IMR-90 (cell line): ENCODE data around the gene FRMD4B. TPM values are rescaled to one million over a fixed set of nuclear protein-coding genes. Genes with fewer than 3 reads are reported as not detected.

Experiments used
- ATAC-seq: fragments of 200-7000 bp; cut with Tn5 transposase; 2 replicates; pipeline ENCODE4 v1.9.1; 2020; ENCODE audit warnings: low read depth, mild to moderate bottlenecking, moderate library complexity
- BruUV-seq: library from RNA; stranded (reverse); fragments of 400-500 nt; replicated peaks from 2 replicates; lab custom pipeline; 2021; lab: Mats Ljungman, UMichigan
- CTCF ChIA-PET: fragments of 300-600 bp; formaldehyde crosslinking; extraction: SDS; loops from one replicate; lab custom pipeline; 2021; ENCODE audit warnings: antibody characterized with exemption; lab: Yijun Ruan, JAX
- POLR2A ChIA-PET: fragments of 300-600 bp; sonication (Branson Sonifier 250); formaldehyde crosslinking; loops from one replicate; lab custom pipeline; 2022; ENCODE audit warnings: antibody characterized with exemption; ENCODE audit not compliant: unreplicated experiment; lab: Charles Lee
- DNase-seq: peaks from one replicate; pipeline ENCODE4 v3.0.0; 2013
- H2AFZ ChIP-seq: replicated peaks from 2 replicates; pipeline ENCODE3; 2013; ENCODE audit warnings: low read length, mild to moderate bottlenecking; ENCODE audit not compliant: poor library complexity
- H2AK5ac ChIP-seq: 2 replicates; pipeline ENCODE4 v1.6.1; 2013; ENCODE audit warnings: low read depth, low read length, inconsistent platforms
- H2AK9ac ChIP-seq: replicated peaks from 2 replicates; pipeline ENCODE3; 2013; ENCODE audit warnings: mild to moderate bottlenecking, low read depth, low read length, moderate library complexity; ENCODE audit not compliant: poor library complexity
- H2BK120ac ChIP-seq: 2 replicates; pipeline ENCODE4 v1.6.1; 2013; ENCODE audit warnings: low read depth, low read length, inconsistent platforms
- H2BK15ac ChIP-seq: 3 replicates; pipeline ENCODE4 v1.6.1; 2013; ENCODE audit warnings: low read depth, low read length, inconsistent platforms
- H2BK20ac ChIP-seq: 2 replicates; pipeline ENCODE4 v1.6.1; 2013; ENCODE audit warnings: low read depth, mild to moderate bottlenecking, inconsistent platforms, low read length, moderate library complexity
- H2BK5ac ChIP-seq: 2 replicates; pipeline ENCODE4 v1.6.1; 2013; ENCODE audit warnings: mild to moderate bottlenecking, low read depth, low read length, inconsistent platforms; ENCODE audit not compliant: poor library complexity, severe bottlenecking
- H3K14ac ChIP-seq: replicated peaks from 2 replicates; pipeline ENCODE4 v1.6.1; 2013; ENCODE audit warnings: low read depth, low read length, inconsistent platforms
- H3K18ac ChIP-seq: 2 replicates; pipeline ENCODE4 v1.6.1; 2013; ENCODE audit warnings: low read depth, low read length, control low read depth
- H3K23ac ChIP-seq: 2 replicates; pipeline ENCODE4 v1.6.1; 2013; ENCODE audit warnings: low read depth, low read length, inconsistent platforms
- H3K27ac ChIP-seq: 2 replicates; pipeline ENCODE4 v1.5.1; 2013; ENCODE audit warnings: mild to moderate bottlenecking, control low read depth, low read length; ENCODE audit not compliant: insufficient read depth
- H3K27me3 ChIP-seq: 2 replicates; pipeline ENCODE4 v1.6.1; 2013; ENCODE audit warnings: low read length; ENCODE audit not compliant: control insufficient read depth, insufficient read depth
- H3K36me3 ChIP-seq: 2 replicates; pipeline ENCODE4 v1.6.1; 2013; ENCODE audit warnings: low read length, mixed read lengths; ENCODE audit not compliant: control insufficient read depth, insufficient read depth
- H3K4ac ChIP-seq: 2 replicates; pipeline ENCODE4 v1.6.1; 2013; ENCODE audit warnings: low read depth, low read length, inconsistent platforms
- H3K4me1 ChIP-seq: 2 replicates; pipeline ENCODE4 v1.6.1; 2013; ENCODE audit warnings: low read length, mixed read lengths; ENCODE audit not compliant: control insufficient read depth, insufficient read depth
- H3K4me2 ChIP-seq: 2 replicates; pipeline ENCODE4 v1.6.1; 2013; ENCODE audit warnings: low read depth, mild to moderate bottlenecking, control low read depth, low read length, moderate library complexity
- H3K4me3 ChIP-seq: 2 replicates; pipeline ENCODE4 v1.5.1; 2013; ENCODE audit warnings: low read depth, mild to moderate bottlenecking, control low read depth, low read length, moderate library complexity; ENCODE audit not compliant: insufficient read depth
- H3K56ac ChIP-seq: 2 replicates; pipeline ENCODE4 v1.6.1; 2013; ENCODE audit warnings: low read length, inconsistent platforms; ENCODE audit not compliant: insufficient read depth; ENCODE audit errors: extremely low read depth
- H3K79me1 ChIP-seq, 2 experiments: 2 replicates each; pipeline ENCODE4 v1.6.1; 2013; ENCODE audit warnings: low read length in 2 of 2, inconsistent platforms in 1 of 2, low read depth in 1 of 2
- H3K9ac ChIP-seq: 2 replicates; pipeline ENCODE4 v1.6.1; 2013; ENCODE audit warnings: low read depth, low read length, control low read depth
- H3K9me1 ChIP-seq: 2 replicates; pipeline ENCODE4 v1.6.1; 2013; ENCODE audit warnings: low read length, inconsistent platforms; ENCODE audit not compliant: insufficient read depth
- H3K9me3 ChIP-seq: 2 replicates; pipeline ENCODE4 v1.6.1; 2013; ENCODE audit warnings: low read length; ENCODE audit not compliant: control insufficient read depth, insufficient read depth
- H4K20me1 ChIP-seq: 2 replicates; pipeline ENCODE4 v1.6.1; 2013; ENCODE audit warnings: low read length, inconsistent platforms; ENCODE audit not compliant: insufficient read depth
- H4K5ac ChIP-seq: 2 replicates; pipeline ENCODE4 v1.6.1; 2013; ENCODE audit warnings: mild to moderate bottlenecking, low read depth, low read length, control low read depth
- H4K8ac ChIP-seq, 2 experiments: 2 replicates each; pipeline ENCODE4 v1.6.1; 2013; ENCODE audit warnings: low read depth in 2 of 2, low read length in 2 of 2, control low read depth in 1 of 2, inconsistent platforms in 1 of 2
- H4K91ac ChIP-seq: 2 replicates; pipeline ENCODE4 v1.6.1; 2013; ENCODE audit warnings: low read depth, low read length, inconsistent platforms; ENCODE audit not compliant: insufficient read depth
- BHLHE40 ChIP-seq: fragments of 150-350 bp; IDR thresholded peaks from 2 replicates; pipeline ENCODE4 v1.6.1; 2016; ENCODE audit warnings: mild to moderate bottlenecking, low read depth, low read length
- CEBPB ChIP-seq: IDR thresholded peaks from 2 replicates; pipeline ENCODE4 v1.6.1; 2012; ENCODE audit warnings: low read depth, low read length, improper control_type of control experiment
- CHD1 ChIP-seq: IDR thresholded peaks from 2 replicates; pipeline ENCODE4 v1.6.1; 2012; ENCODE audit warnings: low read depth, low read length, improper control_type of control experiment
- FOS ChIP-seq: fragments of 150-350 bp; IDR thresholded peaks from 2 replicates; pipeline ENCODE4 v1.6.1; 2016; ENCODE audit warnings: low read depth, low read length
- MAFK ChIP-seq: IDR thresholded peaks from 2 replicates; pipeline ENCODE4 v1.6.1; 2012; ENCODE audit warnings: low read depth, low read length, improper control_type of control experiment
- NFE2L2 ChIP-seq: fragments of 150-350 bp; IDR thresholded peaks from 2 replicates; pipeline ENCODE4 v1.6.1; 2016; ENCODE audit warnings: low read depth, mild to moderate bottlenecking, low read length
- POLR2A ChIP-seq: IDR thresholded peaks from 2 replicates; pipeline ENCODE4 v1.6.1; 2012; ENCODE audit warnings: mild to moderate bottlenecking, low read depth, low read length
- RAD21 ChIP-seq: IDR thresholded peaks from 2 replicates; pipeline ENCODE4 v1.6.1; 2012; ENCODE audit warnings: low read length, improper control_type of control experiment
- whole genome bisulfite sequencing, 2 experiments: methylation state at CpG; one replicate each; pipeline versions ENCODE4 v1.1.5 to v1.1.7; 2013; ENCODE audit warnings: missing lambda C conversion rate in 2 of 2; ENCODE audit not compliant: insufficient read length in 1 of 2; ENCODE audit errors: extremely low coverage in 2 of 2; 5-methylcytosine and 5-hydroxymethylcytosine counted together
- dilution Hi-C: fragments of 300-500 bp; cut with HindIII; formaldehyde crosslinking; loops from one replicate; pipeline ENCODE4 v1.14.3; 2018; ENCODE audit warnings: low sequenced_read_pairs; ENCODE audit not compliant: unreplicated experiment
- in situ Hi-C: fragments of 300-500 bp; cut with MboI; formaldehyde crosslinking; loops from 3 replicates; pipeline ENCODE4 v1.14.3; 2019; ENCODE audit warnings: low sequenced_read_pairs, inconsistent platforms, mixed read lengths
- intact Hi-C: fragments of 100-400 bp; cut with micrococcal nuclease; formaldehyde crosslinking; loops from 2 replicates; pipeline ENCODE4 v1.10.0; 2022
- polyA plus RNA-seq, 3 experiments: library from polyadenylated mRNA; depleted of rRNA; stranded (reverse); fragments of >200 nt; gene quantifications; 2 replicates each; pipeline ENCODE4 v1.2.3, GENCODE V29; 2012; ENCODE audit warnings: low replicate concordance in 1 of 3
- total RNA-seq: library from RNA; depleted of rRNA; stranded (reverse); fragments of >200 nt; gene quantifications from 2 replicates; pipeline ENCODE4 v1.2.3, GENCODE V29; 2012
- TF ChIP-seq, protein P1 (sequence below): conservative IDR thresholded peaks from 2 replicates; pipeline ENCODE4 v1.5.1; 2012; ENCODE audit warnings: mild to moderate bottlenecking, low read depth, low read length, improper control_type of control experiment
- TF ChIP-seq, protein P2 (sequence below): fragments of 150-350 bp; IDR thresholded peaks from 2 replicates; pipeline ENCODE4 v1.6.1; 2016; ENCODE audit warnings: low read depth, mild to moderate bottlenecking, low read length, moderate library complexity, borderline replicate concordance
- TF ChIP-seq, protein P3 (sequence below): fragments of 150-350 bp; IDR thresholded peaks from 2 replicates; pipeline ENCODE4 v1.6.1; 2017; ENCODE audit warnings: mild to moderate bottlenecking, antibody characterized with exemption, low read length, low read depth

The FRMD4B gene
- total and polyA plus RNA-seq, 2 of the 4 experiments (the other 2 are of a cell fraction): 0.14 to 0.36 TPM

DNA sequence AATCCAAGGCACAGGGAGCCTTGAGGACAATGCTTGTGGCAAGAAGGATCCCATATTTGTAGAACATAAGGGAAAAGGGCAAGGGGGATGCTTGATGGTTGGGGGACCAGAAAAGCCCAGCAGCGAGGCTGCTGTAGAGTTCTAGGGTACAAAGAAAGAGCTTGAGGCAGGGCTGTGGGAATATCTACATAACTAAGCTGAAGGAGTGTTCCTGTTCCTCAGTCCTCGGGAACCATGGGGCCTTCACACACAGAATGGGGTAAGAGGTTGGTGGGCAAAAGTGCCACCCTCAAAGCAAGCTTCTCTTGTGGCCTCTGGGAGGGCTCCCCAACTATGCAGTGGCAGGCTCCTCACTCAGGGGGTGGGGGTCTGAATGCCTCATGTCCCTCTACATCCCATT, 6.5 kb upstream of the FRMD4B start:
- intact Hi-C loops (no loop called here), in situ Hi-C loops (no loop called here), dilution Hi-C loops (no loop called here)
- Histone ChIP-seq H3K4me3 (no peak overlapping the region), H3K36me3 (no peaks in the 10 kb centered on the region), H2AK9ac (no peak overlapping the region), H3K4me1 (no peaks in the 10 kb centered on the region), H3K14ac (no peak overlapping the region), H3K4me2 (no peak overlapping the region), H3K9me1 (no peaks in the 10 kb centered on the region), H3K23ac (no peak overlapping the region), H3K4ac (no peak overlapping the region), H2AFZ (no peak overlapping the region), H3K79me1 (no peaks in the 10 kb centered on the region), H3K27ac (no peak overlapping the region), H2BK120ac (no peak overlapping the region), H3K9me3 (no peaks in the 10 kb centered on the region), H2BK5ac (no peak overlapping the region), H3K56ac (no peak overlapping the region), H2BK20ac (no peak overlapping the region), H3K9ac (no peak overlapping the region), H2BK15ac (no peak overlapping the region), H4K8ac (no peak overlapping the region), H4K91ac (no peak overlapping the region), H4K20me1 (no peaks in the 10 kb centered on the region), H3K27me3 (no peaks in the 10 kb centered on the region; the same call in 1 of the 2 replicates), H4K5ac (no peak overlapping the region), H3K18ac (no peak overlapping the region), H2AK5ac (no peak overlapping the region)
- ChIA-PET CTCF (no interaction called here), POLR2A (no interaction called here)
- no CpG with 5 or more reads among the region's 2 CpGs for WGBS, 2 experiments
- DNase-seq: no peak
- no peak for TF ChIP-seq CEBPB
- TF ChIP-seq, protein P1, sequence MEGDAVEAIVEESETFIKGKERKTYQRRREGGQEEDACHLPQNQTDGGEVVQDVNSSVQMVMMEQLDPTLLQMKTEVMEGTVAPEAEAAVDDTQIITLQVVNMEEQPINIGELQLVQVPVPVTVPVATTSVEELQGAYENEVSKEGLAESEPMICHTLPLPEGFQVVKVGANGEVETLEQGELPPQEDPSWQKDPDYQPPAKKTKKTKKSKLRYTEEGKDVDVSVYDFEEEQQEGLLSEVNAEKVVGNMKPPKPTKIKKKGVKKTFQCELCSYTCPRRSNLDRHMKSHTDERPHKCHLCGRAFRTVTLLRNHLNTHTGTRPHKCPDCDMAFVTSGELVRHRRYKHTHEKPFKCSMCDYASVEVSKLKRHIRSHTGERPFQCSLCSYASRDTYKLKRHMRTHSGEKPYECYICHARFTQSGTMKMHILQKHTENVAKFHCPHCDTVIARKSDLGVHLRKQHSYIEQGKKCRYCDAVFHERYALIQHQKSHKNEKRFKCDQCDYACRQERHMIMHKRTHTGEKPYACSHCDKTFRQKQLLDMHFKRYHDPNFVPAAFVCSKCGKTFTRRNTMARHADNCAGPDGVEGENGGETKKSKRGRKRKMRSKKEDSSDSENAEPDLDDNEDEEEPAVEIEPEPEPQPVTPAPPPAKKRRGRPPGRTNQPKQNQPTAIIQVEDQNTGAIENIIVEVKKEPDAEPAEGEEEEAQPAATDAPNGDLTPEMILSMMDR: no peak
- TF ChIP-seq BHLHE40: no peak
- TF ChIP-seq NFE2L2: no peak
- TF ChIP-seq, protein P2, sequence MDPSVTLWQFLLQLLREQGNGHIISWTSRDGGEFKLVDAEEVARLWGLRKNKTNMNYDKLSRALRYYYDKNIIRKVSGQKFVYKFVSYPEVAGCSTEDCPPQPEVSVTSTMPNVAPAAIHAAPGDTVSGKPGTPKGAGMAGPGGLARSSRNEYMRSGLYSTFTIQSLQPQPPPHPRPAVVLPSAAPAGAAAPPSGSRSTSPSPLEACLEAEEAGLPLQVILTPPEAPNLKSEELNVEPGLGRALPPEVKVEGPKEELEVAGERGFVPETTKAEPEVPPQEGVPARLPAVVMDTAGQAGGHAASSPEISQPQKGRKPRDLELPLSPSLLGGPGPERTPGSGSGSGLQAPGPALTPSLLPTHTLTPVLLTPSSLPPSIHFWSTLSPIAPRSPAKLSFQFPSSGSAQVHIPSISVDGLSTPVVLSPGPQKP: no peak
- no peak for TF ChIP-seq POLR2A
- TF ChIP-seq RAD21: no peak
- TF ChIP-seq, protein P3, sequence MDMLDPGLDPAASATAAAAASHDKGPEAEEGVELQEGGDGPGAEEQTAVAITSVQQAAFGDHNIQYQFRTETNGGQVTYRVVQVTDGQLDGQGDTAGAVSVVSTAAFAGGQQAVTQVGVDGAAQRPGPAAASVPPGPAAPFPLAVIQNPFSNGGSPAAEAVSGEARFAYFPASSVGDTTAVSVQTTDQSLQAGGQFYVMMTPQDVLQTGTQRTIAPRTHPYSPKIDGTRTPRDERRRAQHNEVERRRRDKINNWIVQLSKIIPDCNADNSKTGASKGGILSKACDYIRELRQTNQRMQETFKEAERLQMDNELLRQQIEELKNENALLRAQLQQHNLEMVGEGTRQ: no peak
- TF ChIP-seq FOS: no peak
- TF ChIP-seq CHD1: no peak
- TF ChIP-seq MAFK: no peak
- no TSS peak for BruUV-seq
- no peak for ATAC-seq
